Adrenal gland (tissue), 12 donors: ENCODE measurements around the gene CNN3. TPM values are rescaled to one million over a fixed set of nuclear protein-coding genes. Genes with fewer than 3 reads are reported as not detected.

Experiments
- DNase-seq, 7 donors: peaks; one replicate each; pipeline ENCODE4 v3.0.0-alpha.2; 2019 to 2020
- H3K27ac ChIP-seq, 5 donors: fragments of 200-600 bp; sonication (generic) in 4 of 5; 1 replicate in 3 of 5; 2 replicates in 2 of 5; pipeline versions ENCODE4 v1.5.1 to v1.8.0; 2016 to 2020; ENCODE audit warnings: mild to moderate bottlenecking in 1 of 5
- H3K27me3 ChIP-seq: fragments of 200-600 bp; 2 replicates; pipeline ENCODE4 v1.8.0; 2021
- H3K36me3 ChIP-seq, 2 donors: fragments of 200-600 bp; replicated peaks in 1 of 2; 1 replicate in 1 of 2; 2 replicates in 1 of 2; pipeline versions ENCODE4 v1.5.1 to v1.8.0; 2018 to 2022
- H3K4me1 ChIP-seq, 2 donors: fragments of 200-600 bp; replicated peaks in 1 of 2; 1 replicate in 1 of 2; 2 replicates in 1 of 2; pipeline versions ENCODE4 v1.5.1 to v1.8.0; 2018 to 2021
- H3K4me3 ChIP-seq, 4 donors: fragments of 200-600 bp; sonication (generic) in 3 of 4; one replicate each; pipeline ENCODE4 v1.5.1; 2016 to 2018
- H3K9me3 ChIP-seq, 3 donors: fragments of 200-600 bp; sonication (generic) in 1 of 3; replicated peaks in 1 of 3; 1 replicate in 2 of 3; 2 replicates in 1 of 3; pipeline versions ENCODE4 v1.5.1 to v1.8.0; 2016 to 2021
- CTCF ChIP-seq, 6 experiments: fragments of 450-650 bp in 4 of 6; fragments of 200-600 bp in 2 of 6; sonication (generic) in 1 of 6; IDR thresholded peaks; 1 replicate in 5 of 6; 2 replicates in 1 of 6; pipeline versions ENCODE4 v1.5.1 to v1.8.0; 2016 to 2021; ENCODE audit warnings: antibody characterized with exemption in 6 of 6, mild to moderate bottlenecking in 2 of 6, moderate library complexity in 1 of 6
- POLR2A ChIP-seq, 2 donors: fragments of 450-650 bp; IDR thresholded peaks; one replicate each; pipeline ENCODE4 v1.6.1; 2017; ENCODE audit warnings: antibody characterized with exemption in 2 of 2, mild to moderate bottlenecking in 2 of 2, moderate library complexity in 1 of 2
- WGBS, 4 donors: extraction: QIAGEN DNeasy Blood & Tissue Kit in 2 of 4; methylation state at CpG; one replicate each; pipeline versions ENCODE4 v1.1.5 to v1.1.7; 2013 to 2017; 5-methylcytosine and 5-hydroxymethylcytosine counted together
- intact Hi-C, 2 donors: fragments of 100-400 bp; cut with DNase I; formaldehyde crosslinking; loops; one replicate each; pipeline versions ENCODE4 v1.14.1 to v1.15.0; 2022 to 2023
- polyA plus RNA-seq, 3 donors: library from polyadenylated mRNA; stranded (reverse); fragments of 200-250 nt in 2 of 3; fragments of 350-450 nt in 1 of 3; fragmentation: Illumina TruSeq in 1 of 3; extraction: RNeasy Lipid Tissue Mini Kit (QIAGEN cat#74804) in 1 of 3; gene quantifications; one replicate each; pipeline ENCODE4 v1.2.3, GENCODE V29; 2013 to 2014
- total RNA-seq, 9 donors: library from RNA; depleted of rRNA in 4 of 9; stranded (reverse); fragments of >200 nt in 4 of 9; fragments of 120-200 nt in 1 of 9; fragmentation: NEBNext Ultra II Directional in 1 of 9; extraction: Animal tissue kit (Norgen Biotek cat#: 25700) in 1 of 9; gene quantifications; one replicate each; pipeline versions ENCODE4 v1.1.0 to v1.2.4, GENCODE V29; 2013 to 2023
- donor health status: healthy with polysubstance abuse.
- donor health status: Bipolar disorder and iron deficiency.
- donor health status: DM: yes; HTN: yes; CAD: no.
- donor health status: DM: no; HTN: no; CAD: no.
- donor health status: DM: no; HTN: no; CAD: no.
- donor health status: DM: yes; HTN: yes; CAD: no.

CNN3 gene
- total and polyA plus RNA-seq, 12 donors: 97.3 to 766 (median 412) TPM

- intact Hi-C loops: no loop called here
- Histone ChIP-seq H3K27ac (peak overlapping the region in 1 of 5 donors; percentile 71), H3K4me3 (no peak overlapping the region), H3K9me3 (no peaks in the 10 kb centered on the region), H3K4me1 (peaks cover 7 to 32% of the 10 kb centered on the region in 2 donors), H3K36me3 (no peaks in the 10 kb centered on the region), H3K27me3 (no peaks in the 10 kb centered on the region)
- no peak for DNase-seq
- TF ChIP-seq CTCF (IDR thresholded peaks at IDR 0.05) (no peak), POLR2A (IDR thresholded peaks at IDR 0.05) (no peak)
- 81 to 91% (median 86%) methylated on average over 8 of the region's 8 CpGs for WGBS, 4 donors
Observed at GRCh38 chr1:94973309-94973922, 46.5 kb upstream of the CNN3 start.

GRCh38 chr1:94971491-94971924 is 44.6 kb upstream of the CNN3 start:
- no peak for TF ChIP-seq POLR2A (IDR thresholded peaks at IDR 0.05)
- no peak for TF ChIP-seq CTCF (IDR thresholded peaks at IDR 0.05)
- intact Hi-C loops: no loop called here
- peak overlapping the region in 3 of 5 donors; percentile 28 to 71 (median 45) for H3K27ac ChIP-seq
- no peak for DNase-seq
- H3K36me3 ChIP-seq: no peaks in the 10 kb centered on the region
- no peaks in the 10 kb centered on the region for H3K27me3 ChIP-seq
- no peak overlapping the region for H3K4me3 ChIP-seq
- 34 to 57% (median 46%) methylated on average over 6 of the region's 6 CpGs for WGBS, 4 donors
- no peaks in the 10 kb centered on the region for H3K9me3 ChIP-seq
- H3K4me1 ChIP-seq: peaks cover 7 to 32% of the 10 kb centered on the region in 2 donors

- 87 to 95% (median 87%) methylated on average over 2 of the region's 2 CpGs for WGBS, 4 donors
- Histone ChIP-seq H3K4me1 (peaks cover 7 to 32% of the 10 kb centered on the region in 2 donors), H3K27me3 (no peaks in the 10 kb centered on the region), H3K9me3 (no peaks in the 10 kb centered on the region), H3K36me3 (no peaks in the 10 kb centered on the region), H3K27ac (peak overlapping the region in 2 of 5 donors; percentile 45 to 71), H3K4me3 (no peak overlapping the region)
- intact Hi-C loops: no loop called here
- no peak for DNase-seq
- TF ChIP-seq CTCF (IDR thresholded peaks at IDR 0.05): no peak
- TF ChIP-seq POLR2A (IDR thresholded peaks at IDR 0.05): no peak
Observed at GRCh38 chr1:94970783-94971182, 43.9 kb upstream of the CNN3 start.

GRCh38 chr1:94969137-94969536 is 42.2 kb upstream of the CNN3 start:
- DNase-seq: no peak
- Histone ChIP-seq H3K9me3 (no peaks in the 10 kb centered on the region), H3K4me1 (peaks cover 0 to 22% of the 10 kb centered on the region in 2 donors), H3K4me3 (no peak overlapping the region), H3K27me3 (no peaks in the 10 kb centered on the region), H3K27ac (no peak overlapping the region), H3K36me3 (no peaks in the 10 kb centered on the region)
- WGBS, 4 donors: 92 to 98% (median 95%) methylated on average over 6 of the region's 6 CpGs
- TF ChIP-seq CTCF (IDR thresholded peaks at IDR 0.05): no peak
- no peak for TF ChIP-seq POLR2A (IDR thresholded peaks at IDR 0.05)
- intact Hi-C loops: no loop called here
